ENCODE measurements around the gene QRFP. TPM values are rescaled to one million over a fixed set of nuclear protein-coding genes. Genes with fewer than 3 reads are reported as not detected.
"Not testable (repeated sequence)": the region's sequence is repeated elsewhere in the genome, so short reads cannot be mapped to it uniquely, and the experiment has no call there.

The QRFP gene
- total and polyA plus RNA-seq, 9 donors = not detected

- intact Hi-C loops (cut with DNase I) = loop anchor here in 1 of 4 donors (5.0 kb wide), 1 partner anchor 103 kb away; no protein-coding TSS in a partner anchor
- DNase-seq = no peak
- H3K4me1 ChIP-seq (ENCODE audit: insufficient read depth) = no peaks in the 10 kb centered on the region
- WGBS, 3 donors = 72 to 77% (median 75%) methylated on average over 23 of the region's 23 CpGs
- no peak for TF ChIP-seq EP300 (IDR thresholded peaks at IDR 0.05)
- no peak for TF ChIP-seq POLR2A (IDR thresholded peaks at IDR 0.05)
- no peak for TF ChIP-seq CTCF (IDR thresholded peaks at IDR 0.05)
- H3K27me3 ChIP-seq = no peaks in the 10 kb centered on the region
- no peak overlapping the region for H3K27ac ChIP-seq
- no peaks in the 10 kb centered on the region for H3K36me3 ChIP-seq
- H3K4me3 ChIP-seq = no peak overlapping the region
- no peaks in the 10 kb centered on the region for H3K9me3 ChIP-seq
Measured at GRCh38 chr9:130913599-130914416, 17.2 kb upstream of the QRFP start.

GRCh38 chr9:130912932-130913598, 16.5 kb upstream of the QRFP start:
- no peaks in the 10 kb centered on the region for H3K4me1 ChIP-seq (ENCODE audit: insufficient read depth)
- intact Hi-C loops (cut with DNase I) = loop anchor here in 1 of 4 donors (5.0 kb wide), 1 partner anchor 104 kb away; no protein-coding TSS in a partner anchor
- WGBS, 3 donors = 67 to 79% (median 74%) methylated on average over 38 of the region's 38 CpGs
- H3K9me3 ChIP-seq = no peaks in the 10 kb centered on the region
- H3K27ac ChIP-seq = no peak overlapping the region
- no peak for DNase-seq
- H3K27me3 ChIP-seq = no peaks in the 10 kb centered on the region
- no peak overlapping the region for H3K4me3 ChIP-seq
- no peaks in the 10 kb centered on the region for H3K36me3 ChIP-seq
- TF ChIP-seq POLR2A (IDR thresholded peaks at IDR 0.05) (no peak), CTCF (IDR thresholded peaks at IDR 0.05) (no peak), EP300 (IDR thresholded peaks at IDR 0.05) (no peak)

- no peak for DNase-seq
- H3K27ac ChIP-seq = no peak overlapping the region
- H3K36me3 ChIP-seq = no peaks in the 10 kb centered on the region
- TF ChIP-seq CTCF (IDR thresholded peaks at IDR 0.05) (no peak), EP300 (IDR thresholded peaks at IDR 0.05) (no peak), POLR2A (IDR thresholded peaks at IDR 0.05) (no peak)
- no peaks in the 10 kb centered on the region for H3K9me3 ChIP-seq
- no peak overlapping the region for H3K4me3 ChIP-seq
- intact Hi-C loops (cut with DNase I) = loop anchor here in 1 of 4 donors (5.0 kb wide), 1 partner anchor 106 kb away; no protein-coding TSS in a partner anchor
- no peaks in the 10 kb centered on the region for H3K27me3 ChIP-seq
- WGBS, 3 donors = 85 to 87% (median 86%) methylated on average over 26 of the region's 26 CpGs
- no peaks in the 10 kb centered on the region for H3K4me1 ChIP-seq (ENCODE audit: insufficient read depth)
Measured at GRCh38 chr9:130911254-130912049, 14.8 kb upstream of the QRFP start.

- H3K27me3 ChIP-seq; H3K9me3 ChIP-seq; H3K36me3 ChIP-seq; H3K4me3 ChIP-seq; H3K4me1 ChIP-seq (ENCODE audit: insufficient read depth); DNase-seq; H3K27ac ChIP-seq: not testable (repeated sequence)
- 56 to 67% (median 58%) methylated on average over 1 of the region's 1 CpG for WGBS, 3 donors
- intact Hi-C loops (cut with DNase I) = loop anchor here in 1 of 4 donors (5.0 kb wide), 1 partner anchor 107 kb away; no protein-coding TSS in a partner anchor
Measured at GRCh38 chr9:130910670-130911069, 14.1 kb upstream of the QRFP start.

GRCh38 chr9:130910041-130910440, 13.4 kb upstream of the QRFP start:
- intact Hi-C loops (cut with DNase I) = loop anchor here in 1 of 4 donors (5.0 kb wide), 1 partner anchor 107 kb away; no protein-coding TSS in a partner anchor
- WGBS, 3 donors = 85 to 90% (median 86%) methylated on average over 9 to 27 of the region's 27 CpGs
- not testable (repeated sequence) for H3K36me3 ChIP-seq; DNase-seq; H3K27me3 ChIP-seq; H3K4me1 ChIP-seq (ENCODE audit: insufficient read depth); H3K4me3 ChIP-seq; H3K27ac ChIP-seq; H3K9me3 ChIP-seq

Measured in ovary (tissue), 9 donors.